ENCODE results near the gene MOB1B.

The MOB1B gene

DNA sequence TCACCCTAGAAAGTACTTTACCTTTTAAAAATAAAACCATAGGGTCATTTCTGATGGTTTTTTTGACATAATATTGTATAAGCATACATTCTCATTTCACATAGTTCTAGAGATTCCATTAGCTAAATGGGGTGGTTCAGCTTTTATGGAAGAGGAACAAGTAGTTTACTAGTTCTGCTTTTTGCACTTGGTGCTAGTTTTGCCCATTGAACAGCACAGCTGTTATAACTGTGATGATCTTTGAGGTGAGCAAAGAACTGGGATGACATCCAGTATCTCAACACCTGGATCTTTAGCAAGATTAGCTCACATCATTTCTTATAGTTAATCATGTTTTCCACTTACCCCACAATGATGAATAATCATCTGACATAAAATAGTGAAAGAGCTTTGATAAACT is 40.9 kb downstream of the MOB1B start:
- Histone ChIP-seq H3K9me3 (ENCODE audit: control insufficient read depth, low read length) (no peaks in the 10 kb centered on the region), H3K4me1 (ENCODE audit: control insufficient read depth, insufficient read depth, low read length) (no peaks in the 10 kb centered on the region)

DNA sequence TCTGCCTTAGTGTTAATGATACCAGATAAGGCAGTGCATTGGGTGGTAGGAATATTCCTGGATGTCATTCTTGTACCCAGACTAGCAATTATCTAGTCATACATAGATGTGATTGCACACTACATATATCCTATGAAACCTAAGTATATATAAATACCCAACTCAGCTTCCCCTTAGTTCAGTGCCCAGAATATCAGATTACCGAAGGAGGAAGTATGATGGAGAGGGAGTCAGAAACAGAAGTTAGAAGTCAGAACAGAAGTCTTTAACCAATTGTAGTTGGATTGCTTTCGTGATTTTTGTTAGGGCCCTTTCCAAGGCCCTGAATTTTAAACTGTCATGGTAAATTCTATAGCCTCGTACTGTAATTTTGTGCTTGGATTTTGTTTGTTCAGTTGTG is 42.9 kb downstream of the MOB1B start:
- Histone ChIP-seq H3K27me3 (ENCODE audit: control insufficient read depth, insufficient read depth, low read length) (no peaks in the 10 kb centered on the region), H3K9me3 (ENCODE audit: control insufficient read depth, low read length) (no peaks in the 10 kb centered on the region), H3K4me1 (ENCODE audit: control insufficient read depth, insufficient read depth, low read length) (no peaks in the 10 kb centered on the region), H3K9ac (ENCODE audit: low read length) (no peak overlapping the region), H3K4me3 (ENCODE audit: low read length) (no peak overlapping the region), H3K36me3 (ENCODE audit: control insufficient read depth, insufficient read depth, low read length) (no peaks in the 10 kb centered on the region)

More for the DNA sequence above, 40.9 kb downstream of the MOB1B start:
- no peak overlapping the region for H3K9ac ChIP-seq (ENCODE audit: low read length)
- H3K4me3 ChIP-seq (ENCODE audit: low read length): no peak overlapping the region
- no peaks in the 10 kb centered on the region for H3K36me3 ChIP-seq (ENCODE audit: control insufficient read depth, insufficient read depth, low read length)
- H3K27me3 ChIP-seq (ENCODE audit: control insufficient read depth, insufficient read depth, low read length): no peaks in the 10 kb centered on the region

DNA sequence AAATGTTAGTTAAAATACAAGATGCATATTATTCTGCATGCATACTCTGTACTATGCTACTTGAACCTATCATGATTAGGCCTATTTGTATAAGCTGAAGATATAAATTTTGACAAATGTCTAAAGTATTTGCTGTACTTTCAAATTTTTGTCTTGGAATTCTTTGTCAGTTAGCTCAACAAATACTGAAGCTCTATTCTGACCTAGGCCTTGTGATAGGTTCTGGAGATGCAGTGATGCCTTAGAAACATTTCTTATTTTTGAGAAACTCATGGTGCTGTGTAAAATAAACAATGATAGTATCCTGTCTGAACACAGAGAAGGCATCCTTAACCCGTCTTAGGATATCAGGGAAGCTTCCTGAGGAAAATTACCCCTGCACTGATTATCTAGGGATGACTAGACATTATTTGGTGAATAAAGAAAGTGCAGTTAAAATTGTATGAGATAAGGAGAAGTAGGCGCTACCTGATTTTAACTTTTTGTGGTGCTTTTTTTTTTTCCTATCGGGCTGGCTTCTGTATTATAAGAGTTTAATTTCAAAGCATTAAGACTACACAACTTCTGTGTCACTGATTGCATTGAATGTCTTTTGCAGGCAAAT is 43.4 kb downstream of the MOB1B start:
- Histone ChIP-seq H3K4me3 (ENCODE audit: low read length) (no peak overlapping the region), H3K9me3 (ENCODE audit: control insufficient read depth, low read length) (no peaks in the 10 kb centered on the region), H3K4me1 (ENCODE audit: control insufficient read depth, insufficient read depth, low read length) (no peaks in the 10 kb centered on the region), H3K27me3 (ENCODE audit: control insufficient read depth, insufficient read depth, low read length) (no peaks in the 10 kb centered on the region), H3K36me3 (ENCODE audit: control insufficient read depth, insufficient read depth, low read length) (no peaks in the 10 kb centered on the region), H3K9ac (ENCODE audit: low read length) (no peak overlapping the region)

GRCh38 chr4:70946939-70947338 is 44.8 kb downstream of the MOB1B start:
- H3K9ac ChIP-seq (ENCODE audit: low read length): no peak overlapping the region
- H3K27me3 ChIP-seq (ENCODE audit: control insufficient read depth, insufficient read depth, low read length): no peaks in the 10 kb centered on the region
- H3K4me1 ChIP-seq (ENCODE audit: control insufficient read depth, insufficient read depth, low read length): no peaks in the 10 kb centered on the region
- H3K9me3 ChIP-seq (ENCODE audit: control insufficient read depth, low read length): no peaks in the 10 kb centered on the region
- H3K4me3 ChIP-seq (ENCODE audit: low read length): no peak overlapping the region
- no peaks in the 10 kb centered on the region for H3K36me3 ChIP-seq (ENCODE audit: control insufficient read depth, insufficient read depth, low read length)

DNA sequence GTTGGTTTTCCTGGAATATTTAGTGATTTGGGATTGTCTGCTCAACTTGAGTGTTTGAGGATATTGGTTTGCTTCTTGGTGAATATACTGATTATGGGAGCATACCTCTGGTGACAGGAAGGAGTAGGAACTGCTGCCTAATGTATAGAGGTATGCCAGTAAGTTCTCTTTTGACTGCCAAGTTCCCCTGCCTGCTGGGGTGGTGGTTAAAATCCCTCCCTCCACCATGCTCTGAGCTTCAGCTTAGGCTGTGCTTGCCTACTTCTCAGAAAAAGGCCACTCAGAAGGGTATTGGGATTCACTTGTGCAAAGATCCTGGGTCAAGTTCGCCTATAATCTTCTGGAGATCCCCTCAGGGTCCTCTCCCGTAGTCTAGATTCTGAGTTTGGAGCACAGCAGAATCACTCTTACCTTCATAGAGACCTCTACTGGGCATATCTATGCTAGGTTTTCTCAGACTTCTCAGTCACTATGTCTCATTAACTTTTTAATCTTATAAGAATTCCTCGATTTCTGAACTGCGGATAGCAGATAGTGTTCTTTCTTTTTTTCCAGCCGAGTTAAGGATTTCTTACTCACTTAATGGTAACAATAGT is 46.6 kb downstream of the MOB1B start:
- no peaks in the 10 kb centered on the region for H3K4me1 ChIP-seq (ENCODE audit: control insufficient read depth, insufficient read depth, low read length)

DNA sequence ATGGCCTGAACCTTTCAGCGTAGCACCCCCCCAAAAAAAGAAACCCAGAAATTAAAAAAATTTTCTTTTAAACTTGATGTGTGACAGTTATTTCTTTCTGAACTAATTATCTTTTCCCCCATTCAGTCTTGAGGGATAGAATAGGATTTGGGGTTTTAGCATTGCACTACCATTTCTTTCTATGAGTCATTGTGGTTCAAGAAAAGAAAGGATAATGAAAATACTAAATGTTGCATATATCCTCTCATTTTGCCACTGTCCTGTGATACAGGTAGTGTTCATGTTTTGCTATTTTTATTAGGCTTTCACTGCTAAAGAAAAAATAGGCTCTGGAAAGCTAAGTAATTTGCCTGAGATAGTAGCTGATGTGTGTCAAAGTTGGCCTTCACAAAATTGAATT is 51.9 kb downstream of the MOB1B start:
- Histone ChIP-seq H3K4me3 (ENCODE audit: low read length) (no peak overlapping the region), H3K9me3 (ENCODE audit: control insufficient read depth, low read length) (no peaks in the 10 kb centered on the region), H3K9ac (ENCODE audit: low read length) (no peak overlapping the region), H3K36me3 (ENCODE audit: control insufficient read depth, insufficient read depth, low read length) (no peaks in the 10 kb centered on the region), H3K27me3 (ENCODE audit: control insufficient read depth, insufficient read depth, low read length) (no peaks in the 10 kb centered on the region), H3K4me1 (ENCODE audit: control insufficient read depth, insufficient read depth, low read length) (no peaks in the 10 kb centered on the region)

More for the DNA sequence above, 46.6 kb downstream of the MOB1B start:
- H3K9ac ChIP-seq (ENCODE audit: low read length): peak overlapping the region; percentile 6
- no peaks in the 10 kb centered on the region for H3K27me3 ChIP-seq (ENCODE audit: control insufficient read depth, insufficient read depth, low read length)
- no peak overlapping the region for H3K4me3 ChIP-seq (ENCODE audit: low read length)
- no peaks in the 10 kb centered on the region for H3K9me3 ChIP-seq (ENCODE audit: control insufficient read depth, low read length)
- H3K36me3 ChIP-seq (ENCODE audit: control insufficient read depth, insufficient read depth, low read length): no peaks in the 10 kb centered on the region

GRCh38 chr4:70956549-70957210 is 54.5 kb downstream of the MOB1B start:
- H3K36me3 ChIP-seq (ENCODE audit: control insufficient read depth, insufficient read depth, low read length): no peaks in the 10 kb centered on the region
- no peaks in the 10 kb centered on the region for H3K27me3 ChIP-seq (ENCODE audit: control insufficient read depth, insufficient read depth, low read length)
- H3K4me1 ChIP-seq (ENCODE audit: control insufficient read depth, insufficient read depth, low read length): no peaks in the 10 kb centered on the region
- no peaks in the 10 kb centered on the region for H3K9me3 ChIP-seq (ENCODE audit: control insufficient read depth, low read length)
- H3K9ac ChIP-seq (ENCODE audit: low read length): no peak overlapping the region
- no peak overlapping the region for H3K4me3 ChIP-seq (ENCODE audit: low read length)

DNA sequence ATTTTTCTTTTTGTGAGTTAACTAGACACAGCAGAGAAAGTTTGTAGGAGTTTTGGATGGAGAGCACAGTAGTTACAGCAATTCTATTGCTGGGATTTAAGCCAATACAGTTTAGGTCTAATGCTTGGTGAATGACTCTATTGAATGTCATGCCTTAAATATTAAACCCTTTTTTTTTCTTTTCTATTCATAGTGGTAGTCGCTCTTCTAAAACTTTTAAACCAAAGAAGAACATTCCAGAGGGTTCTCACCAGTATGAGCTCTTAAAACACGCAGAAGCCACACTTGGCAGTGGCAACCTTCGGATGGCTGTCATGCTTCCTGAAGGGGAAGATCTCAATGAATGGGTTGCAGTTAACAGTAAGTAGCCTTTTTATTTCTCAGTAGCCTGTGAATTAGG is 56.5 kb downstream of the MOB1B start:
- Histone ChIP-seq H3K36me3 (ENCODE audit: control insufficient read depth, insufficient read depth, low read length) (no peaks in the 10 kb centered on the region), H3K9ac (ENCODE audit: low read length) (no peak overlapping the region), H3K9me3 (ENCODE audit: control insufficient read depth, low read length) (no peaks in the 10 kb centered on the region), H3K27me3 (ENCODE audit: control insufficient read depth, insufficient read depth, low read length) (no peaks in the 10 kb centered on the region), H3K4me1 (ENCODE audit: control insufficient read depth, insufficient read depth, low read length) (no peaks in the 10 kb centered on the region), H3K4me3 (ENCODE audit: low read length) (no peak overlapping the region)

GRCh38 chr4:70969076-70969475 is 66.9 kb downstream of the MOB1B start:
- H3K4me3 ChIP-seq (ENCODE audit: low read length): no peak overlapping the region
- H3K4me1 ChIP-seq (ENCODE audit: control insufficient read depth, insufficient read depth, low read length): no peaks in the 10 kb centered on the region
- no peaks in the 10 kb centered on the region for H3K36me3 ChIP-seq (ENCODE audit: control insufficient read depth, insufficient read depth, low read length)
- no peak overlapping the region for H3K9ac ChIP-seq (ENCODE audit: low read length)
- no peaks in the 10 kb centered on the region for H3K27me3 ChIP-seq (ENCODE audit: control insufficient read depth, insufficient read depth, low read length)
- no peaks in the 10 kb centered on the region for H3K9me3 ChIP-seq (ENCODE audit: control insufficient read depth, low read length)

DNA sequence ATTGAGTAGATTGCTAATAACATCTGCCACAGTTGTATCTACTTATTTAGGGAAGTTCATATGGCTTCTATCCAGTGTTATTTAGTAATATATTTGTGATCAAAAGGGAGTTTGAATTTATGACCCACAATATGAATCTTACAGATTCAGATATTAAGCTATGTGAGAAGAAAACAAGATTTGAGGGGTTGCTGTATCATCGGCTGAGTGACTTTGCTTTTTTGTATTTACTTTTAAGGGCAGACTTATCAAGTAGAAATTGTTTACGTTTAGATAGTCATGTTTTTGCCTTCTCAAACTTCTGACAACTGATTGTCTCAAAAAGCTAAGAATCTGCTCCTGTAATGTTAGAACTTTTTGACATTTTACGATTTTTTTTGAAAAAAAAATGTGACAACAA is 74.1 kb downstream of the MOB1B start:
- no peak overlapping the region for H3K4me3 ChIP-seq (ENCODE audit: low read length)
- no peaks in the 10 kb centered on the region for H3K27me3 ChIP-seq (ENCODE audit: control insufficient read depth, insufficient read depth, low read length)
- H3K4me1 ChIP-seq (ENCODE audit: control insufficient read depth, insufficient read depth, low read length): no peaks in the 10 kb centered on the region
- no peak overlapping the region for H3K9ac ChIP-seq (ENCODE audit: low read length)
- no peaks in the 10 kb centered on the region for H3K9me3 ChIP-seq (ENCODE audit: control insufficient read depth, low read length)
- H3K36me3 ChIP-seq (ENCODE audit: control insufficient read depth, insufficient read depth, low read length): no peaks in the 10 kb centered on the region

DNA sequence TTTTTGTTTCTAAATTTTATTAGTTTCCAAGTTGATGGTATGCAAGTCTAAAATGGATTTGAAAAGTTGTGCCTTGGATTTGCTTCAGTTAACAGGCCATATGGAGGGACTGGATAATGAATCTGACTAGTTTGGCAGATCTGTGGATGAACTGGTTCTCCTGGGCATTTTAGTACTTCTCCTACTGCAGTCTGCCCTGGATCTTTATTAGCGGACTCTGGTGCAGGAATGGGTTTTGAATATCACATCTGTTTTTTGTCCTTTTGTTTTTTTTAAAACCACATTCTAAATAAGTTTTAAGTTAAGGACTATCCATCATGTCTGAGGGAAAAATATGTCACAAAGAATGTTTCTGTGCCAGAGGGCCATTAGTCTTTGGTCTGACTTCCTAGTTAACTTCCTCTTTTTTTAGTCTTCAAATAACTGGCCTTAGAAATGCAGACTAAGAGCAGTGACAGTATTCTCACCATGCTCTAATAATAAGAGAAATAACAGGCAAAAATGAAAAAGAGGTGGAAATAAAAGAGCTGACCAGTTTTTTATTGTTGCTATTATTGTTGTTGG is 77.4 kb downstream of the MOB1B start:
- H3K4me1 ChIP-seq (ENCODE audit: control insufficient read depth, insufficient read depth, low read length): no peaks in the 10 kb centered on the region
- no peaks in the 10 kb centered on the region for H3K27me3 ChIP-seq (ENCODE audit: control insufficient read depth, insufficient read depth, low read length)
- H3K36me3 ChIP-seq (ENCODE audit: control insufficient read depth, insufficient read depth, low read length): no peaks in the 10 kb centered on the region
- no peaks in the 10 kb centered on the region for H3K9me3 ChIP-seq (ENCODE audit: control insufficient read depth, low read length)
- H3K9ac ChIP-seq (ENCODE audit: low read length): no peak overlapping the region
- H3K4me3 ChIP-seq (ENCODE audit: low read length): no peak overlapping the region

DNA sequence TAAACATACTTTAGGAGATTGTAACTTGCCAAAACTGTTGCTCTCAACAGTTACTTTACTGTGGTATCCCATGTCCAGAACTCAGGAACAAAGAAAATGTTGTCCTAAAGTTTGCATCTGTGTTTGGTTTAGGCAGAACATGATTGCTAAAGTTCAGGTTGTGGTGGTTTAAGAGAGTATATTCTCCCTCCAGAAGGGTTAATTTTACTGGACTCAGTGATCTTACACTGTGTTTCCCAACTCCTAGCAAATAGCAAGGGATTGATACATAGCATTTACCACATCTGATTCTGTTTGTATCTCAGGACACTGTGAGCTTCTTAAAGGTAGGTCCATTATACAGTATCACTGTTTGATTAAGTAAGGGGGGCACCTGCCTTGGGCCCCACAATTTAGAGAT is 78.0 kb downstream of the MOB1B start:
- no peak overlapping the region for H3K4me3 ChIP-seq (ENCODE audit: low read length)
- H3K4me1 ChIP-seq (ENCODE audit: control insufficient read depth, insufficient read depth, low read length): no peaks in the 10 kb centered on the region
- no peaks in the 10 kb centered on the region for H3K36me3 ChIP-seq (ENCODE audit: control insufficient read depth, insufficient read depth, low read length)
- H3K9ac ChIP-seq (ENCODE audit: low read length): no peak overlapping the region
- H3K9me3 ChIP-seq (ENCODE audit: control insufficient read depth, low read length): no peaks in the 10 kb centered on the region
- no peaks in the 10 kb centered on the region for H3K27me3 ChIP-seq (ENCODE audit: control insufficient read depth, insufficient read depth, low read length)

Data from mucosa of stomach (tissue), 1 donor.